AG08396 (cell line): Measurements from ENCODE around the gene NAPB.
"Not testable (repeated sequence)": the region's sequence is repeated elsewhere in the genome, so short reads cannot be mapped to it uniquely, and the experiment has no call there.

ENCODE experiments used
- DNase-seq: peaks from one replicate; pipeline ENCODE4 v3.0.0; 2012; ENCODE audit warnings: low spot score, mixed read lengths

The NAPB gene

DNA sequence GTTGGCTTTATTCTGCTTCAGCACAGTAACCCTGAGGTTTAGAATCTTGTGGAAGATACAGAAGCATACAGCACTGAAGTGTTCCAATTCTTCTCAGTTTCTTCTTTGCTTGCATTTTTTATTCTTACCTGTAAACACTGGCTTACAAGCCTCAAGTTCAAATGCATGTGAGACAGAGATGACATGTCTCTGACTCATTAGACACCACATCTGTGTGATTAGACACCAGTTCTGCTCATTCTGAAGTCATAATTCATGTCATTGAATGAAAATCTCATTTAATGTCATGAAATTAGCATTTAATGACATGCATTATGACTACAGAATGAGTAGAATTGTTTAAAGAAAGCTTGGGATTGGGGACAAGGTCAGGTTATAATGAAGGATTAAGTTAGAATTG is 53.5 kb downstream of the NAPB start:
- DNase-seq = no peak

DNA sequence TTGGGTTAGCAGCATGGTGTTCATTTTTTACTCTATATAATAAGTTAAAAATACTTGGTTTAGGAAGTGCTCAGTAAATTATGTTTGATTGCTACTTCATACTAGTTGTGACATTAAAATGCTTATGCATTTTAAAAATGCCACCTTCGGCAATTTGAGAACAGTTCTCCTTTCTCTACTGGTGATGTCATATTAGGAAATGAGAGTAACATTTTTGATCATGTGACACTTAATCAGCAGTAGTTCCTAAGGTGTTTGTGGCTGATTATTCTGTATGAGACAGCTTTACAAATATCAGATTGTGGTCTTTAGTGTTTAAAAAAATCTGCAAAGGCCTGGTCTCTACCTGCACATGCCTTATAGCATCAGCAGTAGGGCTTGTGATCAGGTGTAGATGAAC is 54.9 kb downstream of the NAPB start:
- no peak for DNase-seq

GRCh38 chr20:23365390-23366165 is 55.7 kb downstream of the NAPB start:
- no peak for DNase-seq

DNA sequence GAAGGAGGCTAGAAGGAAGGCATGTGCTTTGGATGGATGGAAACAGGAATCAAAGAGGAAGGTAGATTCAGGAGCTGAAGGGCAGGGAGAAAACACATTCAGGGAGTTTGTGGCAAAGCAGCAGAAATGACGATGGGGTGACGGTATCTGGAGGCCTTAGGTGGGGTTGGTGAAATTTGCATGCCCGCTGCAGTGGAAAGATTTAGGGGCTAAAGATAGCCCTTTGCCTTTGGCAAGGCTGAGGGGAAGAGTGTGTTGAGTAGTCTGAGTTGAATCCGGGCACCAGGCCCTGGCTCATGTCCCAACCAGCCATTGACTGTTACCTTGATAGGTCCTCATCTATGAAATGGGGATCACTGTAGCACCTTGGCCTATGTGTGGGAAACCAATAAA is 58.0 kb downstream of the NAPB start:
- DNase-seq = no peak

DNA sequence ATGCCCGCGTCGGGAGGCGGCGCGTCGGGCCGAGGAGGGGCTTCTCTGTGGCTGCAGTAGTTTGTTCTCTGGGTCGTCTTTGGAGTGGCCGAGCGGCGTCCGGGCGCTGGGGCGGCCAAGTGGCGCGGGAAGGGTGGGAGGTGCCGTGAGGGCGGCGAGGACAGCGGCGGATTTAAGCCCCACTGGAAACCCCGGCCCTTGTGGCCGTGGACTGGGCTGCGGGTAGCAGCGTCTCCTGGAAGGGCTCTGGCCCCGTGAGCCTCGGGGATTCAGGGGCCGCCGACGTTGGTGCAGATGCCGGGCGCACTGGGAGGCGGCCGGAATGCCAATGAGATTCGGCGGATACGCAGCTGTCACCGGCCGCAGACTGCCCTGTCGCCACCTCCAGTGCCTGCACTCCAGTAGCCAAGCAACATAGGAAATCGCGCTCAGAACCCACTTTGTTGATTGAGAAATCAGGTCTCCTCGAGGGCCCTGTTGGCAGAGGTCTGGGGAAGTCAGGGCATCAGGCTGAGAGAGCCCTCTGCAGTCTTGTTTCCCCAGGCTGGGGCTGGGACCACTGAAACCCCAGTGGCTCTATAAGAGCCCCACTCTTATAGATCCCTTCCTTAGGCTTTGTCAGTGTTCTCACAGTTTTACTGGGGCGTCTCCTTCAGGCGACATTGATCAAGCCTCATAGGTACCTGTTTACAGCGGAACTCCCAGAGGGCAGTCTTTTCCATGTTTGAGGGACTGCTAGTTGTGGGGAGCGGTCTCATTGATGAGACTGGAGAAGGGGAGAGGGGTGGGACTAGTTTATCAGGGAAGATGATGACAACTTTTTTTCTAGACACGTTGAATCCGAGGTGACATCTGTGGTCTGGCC is 58.7 kb downstream of the NAPB start:
- DNase-seq = peak; percentile 61

- DNase-seq = peak; percentile 98
These were observed 59.6 kb downstream of the NAPB start, which contains the start of gene GZF1 for GRCh38 chr20:23361476-23362391. Gene GZF1, plus strand, starts transcription at chr20:23362182. Its CDS starts 2,202 bp downstream, at chr20:23364384.

- no peak for DNase-seq
These were observed 60.2 kb downstream of the NAPB start for GRCh38 chr20:23361119-23361475.

DNA sequence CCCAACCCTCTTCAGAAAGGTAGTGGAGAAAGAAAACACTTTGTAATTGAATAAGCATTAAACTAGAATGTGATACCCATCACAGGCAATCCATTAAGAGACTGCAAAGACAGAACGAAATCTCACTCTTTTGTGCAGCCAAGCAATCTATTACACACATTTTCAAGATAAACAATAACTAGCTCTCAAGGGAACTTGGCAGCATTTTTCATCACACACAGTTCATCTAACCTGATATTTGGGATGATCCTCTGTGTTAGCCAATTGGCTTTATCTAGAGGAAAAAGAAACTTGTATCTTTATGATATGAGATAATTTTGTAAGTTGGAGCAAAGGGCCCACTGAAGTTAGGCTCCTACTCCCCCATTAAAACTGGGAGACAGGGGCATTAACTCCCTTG is 60.8 kb downstream of the NAPB start:
- no peak for DNase-seq

DNA sequence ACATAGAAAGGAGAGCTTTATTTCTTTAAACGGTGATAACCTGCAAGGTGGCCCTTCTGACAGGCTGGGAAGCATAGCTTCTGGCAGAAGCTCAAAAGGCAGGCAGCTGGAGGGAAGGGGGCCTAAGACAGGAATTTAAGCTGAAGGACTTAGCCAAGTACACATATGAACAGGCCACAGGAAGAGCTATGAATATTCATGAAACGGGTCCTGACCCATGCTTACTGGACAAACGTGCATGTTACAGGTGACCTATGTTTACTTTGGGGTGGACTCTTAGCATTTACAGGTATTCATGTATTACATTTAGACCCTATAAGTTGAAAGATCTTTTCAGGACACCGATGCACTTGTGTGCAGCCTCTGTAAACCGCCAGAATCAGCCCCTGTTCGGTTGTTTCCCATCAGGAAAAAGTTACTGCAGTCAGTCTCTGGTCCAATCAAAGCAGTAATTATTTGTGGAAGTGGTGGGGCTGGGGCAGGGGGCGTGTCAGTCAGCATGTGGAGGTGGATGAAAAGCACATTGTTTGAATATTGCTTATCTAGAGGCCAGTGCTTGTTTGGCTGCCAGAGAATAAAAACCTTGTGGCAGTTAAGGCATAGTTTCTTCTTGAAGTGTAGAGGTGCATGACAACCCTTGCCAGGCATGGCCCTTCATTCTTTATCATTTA is 62.2 kb downstream of the NAPB start:
- DNase-seq = no peak

DNA sequence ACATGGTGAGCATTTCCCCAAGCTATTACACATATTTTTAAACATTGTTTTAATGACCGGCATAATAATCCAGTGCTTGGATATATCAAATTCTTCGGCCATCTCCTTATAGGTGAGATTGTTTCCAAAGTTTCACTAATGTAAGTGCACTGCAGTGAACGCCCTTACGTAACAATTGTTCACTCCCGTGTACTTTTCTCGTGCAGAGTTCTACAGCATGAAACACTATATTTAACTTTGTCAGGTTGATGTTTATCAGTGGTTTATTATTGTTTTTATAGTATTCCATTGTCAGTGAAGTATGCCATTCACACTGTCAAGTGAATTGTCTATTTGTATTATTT is 62.8 kb downstream of the NAPB start:
- no peak for DNase-seq

- DNase-seq = peak; percentile 94
These were observed 63.3 kb downstream of the NAPB start for GRCh38 chr20:23357767-23358562.

DNA sequence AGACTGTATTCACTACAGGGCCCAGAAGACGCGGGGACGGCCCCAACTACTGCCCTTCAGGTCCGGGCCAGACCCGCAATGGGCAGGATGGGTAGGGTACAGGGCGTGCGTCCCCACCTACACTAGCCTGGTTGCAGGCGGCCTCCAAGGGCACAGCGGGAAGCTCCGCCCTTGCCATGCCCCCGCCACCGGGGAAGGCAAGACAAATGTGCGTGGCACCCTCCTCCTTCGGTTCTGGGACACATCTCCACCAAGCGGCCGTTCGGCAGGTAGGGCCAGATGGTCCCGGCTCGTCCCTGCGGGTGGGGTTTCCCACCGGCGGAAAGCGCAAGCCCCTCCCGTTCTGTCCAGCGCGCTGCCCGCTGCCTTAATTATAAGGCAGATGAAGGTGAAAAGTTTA is 65.1 kb downstream of the NAPB start:
- no peak for DNase-seq

GRCh38 chr20:23350904-23351838 is 70.1 kb downstream of the NAPB start:
- DNase-seq = peak; percentile 43

GRCh38 chr20:23350196-23350903 is 70.9 kb downstream of the NAPB start, which contains the start of gene NXT1:
Gene NXT1, plus strand, starts transcription at chr20:23350791. Its CDS starts 3,251 bp downstream, at chr20:23354042.
- DNase-seq = peak; percentile 94

- DNase-seq = peak; percentile 86
These were observed 71.7 kb downstream of the NAPB start for GRCh38 chr20:23349338-23350195.

- not testable (repeated sequence) for DNase-seq
These were observed 72.8 kb downstream of the NAPB start for GRCh38 chr20:23348510-23348909.

- DNase-seq = no peak
These were observed 73.5 kb downstream of the NAPB start for GRCh38 chr20:23347791-23348190.

DNA sequence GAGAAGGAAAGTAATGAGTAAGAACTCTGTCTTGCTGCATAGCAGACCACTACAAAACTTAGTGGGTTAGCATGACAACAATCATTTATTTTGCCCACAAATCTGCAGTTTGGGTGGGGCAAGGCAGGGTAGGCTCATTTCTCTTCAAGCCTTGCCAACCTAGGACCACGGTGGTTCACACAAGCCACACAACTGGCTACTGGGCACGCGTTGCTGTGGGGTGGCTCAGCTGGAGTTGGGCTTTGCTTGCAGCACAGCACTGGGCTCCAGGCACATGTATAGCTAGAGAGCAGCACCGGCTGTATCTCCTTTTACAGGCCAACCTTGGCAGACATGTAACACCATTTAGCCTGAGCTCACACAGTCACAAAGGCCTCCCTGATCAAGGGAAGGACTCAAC is 75.3 kb downstream of the NAPB start:
- DNase-seq = no peak
